ENCODE measurements around the gene ADGRA3.

Gene ADGRA3

GRCh38 chr4:22454955-22455354, 60.9 kb downstream of the ADGRA3 start:
- H3K9me2 ChIP-seq (replicated peaks; ENCODE audit: low read depth, low read length): no peaks in the 10 kb centered on the region
- no peaks in the 10 kb centered on the region for H4K20me1 ChIP-seq (ENCODE audit: insufficient read depth, low read length, poor library complexity, severe bottlenecking)
- H3K36me3 ChIP-seq (ENCODE audit: insufficient read depth, low read length): peaks cover 12% of the 10 kb centered on the region; the same call in 1 of the 2 replicates
- TF ChIP-seq, protein P1, sequence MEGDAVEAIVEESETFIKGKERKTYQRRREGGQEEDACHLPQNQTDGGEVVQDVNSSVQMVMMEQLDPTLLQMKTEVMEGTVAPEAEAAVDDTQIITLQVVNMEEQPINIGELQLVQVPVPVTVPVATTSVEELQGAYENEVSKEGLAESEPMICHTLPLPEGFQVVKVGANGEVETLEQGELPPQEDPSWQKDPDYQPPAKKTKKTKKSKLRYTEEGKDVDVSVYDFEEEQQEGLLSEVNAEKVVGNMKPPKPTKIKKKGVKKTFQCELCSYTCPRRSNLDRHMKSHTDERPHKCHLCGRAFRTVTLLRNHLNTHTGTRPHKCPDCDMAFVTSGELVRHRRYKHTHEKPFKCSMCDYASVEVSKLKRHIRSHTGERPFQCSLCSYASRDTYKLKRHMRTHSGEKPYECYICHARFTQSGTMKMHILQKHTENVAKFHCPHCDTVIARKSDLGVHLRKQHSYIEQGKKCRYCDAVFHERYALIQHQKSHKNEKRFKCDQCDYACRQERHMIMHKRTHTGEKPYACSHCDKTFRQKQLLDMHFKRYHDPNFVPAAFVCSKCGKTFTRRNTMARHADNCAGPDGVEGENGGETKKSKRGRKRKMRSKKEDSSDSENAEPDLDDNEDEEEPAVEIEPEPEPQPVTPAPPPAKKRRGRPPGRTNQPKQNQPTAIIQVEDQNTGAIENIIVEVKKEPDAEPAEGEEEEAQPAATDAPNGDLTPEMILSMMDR (conservative IDR thresholded peaks at IDR 0.05; ENCODE audit: low read length): no peak
- TF ChIP-seq EZH2phosphoT487 (IDR thresholded peaks at IDR 0.05; ENCODE audit: borderline replicate concordance): no peak
- no peaks in the 10 kb centered on the region for H3K79me2 ChIP-seq (ENCODE audit: insufficient read depth, low read length)
- no peak overlapping the region for H3K4me2 ChIP-seq (ENCODE audit: low read depth, low read length, poor library complexity, severe bottlenecking)
- no peaks in the 10 kb centered on the region for H3K27me3 ChIP-seq (ENCODE audit: insufficient read depth, low read length, poor library complexity, severe bottlenecking)
- H3F3A ChIP-seq (ENCODE audit: low read depth): no peaks in the 10 kb centered on the region
- H3K4me1 ChIP-seq (ENCODE audit: insufficient read depth, low read length, poor library complexity, severe bottlenecking): no peaks in the 10 kb centered on the region
- no peak overlapping the region for H3K9ac ChIP-seq (ENCODE audit: low read depth, low read length, poor library complexity, severe bottlenecking)
- no peaks in the 10 kb centered on the region for H3K9me3 ChIP-seq (ENCODE audit: insufficient read depth, low read depth, low read length)
- no peak overlapping the region for H3K4me3 ChIP-seq (ENCODE audit: low read length, poor library complexity, severe bottlenecking)
- no peak overlapping the region for H2AFZ ChIP-seq (ENCODE audit: low read length)

- peaks cover 10% of the 10 kb centered on the region; the same call in 1 of the 2 replicates for H3K36me3 ChIP-seq (ENCODE audit: insufficient read depth, low read length)
- no peaks in the 10 kb centered on the region for H3K4me1 ChIP-seq (ENCODE audit: insufficient read depth, low read length, poor library complexity, severe bottlenecking)
- no peak overlapping the region for H3K4me3 ChIP-seq (ENCODE audit: low read length, poor library complexity, severe bottlenecking)
These were observed 61.5 kb downstream of the ADGRA3 start for GRCh38 chr4:22454216-22454838.

GRCh38 chr4:22444813-22445212, 71.1 kb downstream of the ADGRA3 start:
- TF ChIP-seq, protein P1 (conservative IDR thresholded peaks at IDR 0.05; ENCODE audit: low read length): no peak
- no peak for TF ChIP-seq EZH2phosphoT487 (IDR thresholded peaks at IDR 0.05; ENCODE audit: borderline replicate concordance)
- H3F3A ChIP-seq (ENCODE audit: low read depth): no peaks in the 10 kb centered on the region
- no peak overlapping the region for H2AFZ ChIP-seq (ENCODE audit: low read length)
- H3K9me2 ChIP-seq (replicated peaks; ENCODE audit: low read depth, low read length): no peaks in the 10 kb centered on the region
- H3K79me2 ChIP-seq (ENCODE audit: insufficient read depth, low read length): no peaks in the 10 kb centered on the region
- H3K4me3 ChIP-seq (ENCODE audit: low read length, poor library complexity, severe bottlenecking): no peak overlapping the region
- H3K9ac ChIP-seq (ENCODE audit: low read depth, low read length, poor library complexity, severe bottlenecking): no peak overlapping the region
- no peaks in the 10 kb centered on the region for H3K27me3 ChIP-seq (ENCODE audit: insufficient read depth, low read length, poor library complexity, severe bottlenecking)
- H3K9me3 ChIP-seq (ENCODE audit: insufficient read depth, low read depth, low read length): no peaks in the 10 kb centered on the region
- no peak overlapping the region for H3K4me2 ChIP-seq (ENCODE audit: low read depth, low read length, poor library complexity, severe bottlenecking)
- peaks cover 61% of the 10 kb centered on the region for H3K36me3 ChIP-seq (ENCODE audit: insufficient read depth, low read length)
- no peaks in the 10 kb centered on the region for H4K20me1 ChIP-seq (ENCODE audit: insufficient read depth, low read length, poor library complexity, severe bottlenecking)
- no peaks in the 10 kb centered on the region for H3K4me1 ChIP-seq (ENCODE audit: insufficient read depth, low read length, poor library complexity, severe bottlenecking)

More at GRCh38 chr4:22454216-22454838, 61.5 kb downstream of the ADGRA3 start:
- Histone ChIP-seq H3K9me3 (ENCODE audit: insufficient read depth, low read depth, low read length) (no peaks in the 10 kb centered on the region), H3K79me2 (ENCODE audit: insufficient read depth, low read length) (no peaks in the 10 kb centered on the region), H3K9me2 (replicated peaks; ENCODE audit: low read depth, low read length) (no peaks in the 10 kb centered on the region), H2AFZ (ENCODE audit: low read length) (no peak overlapping the region), H3K27me3 (ENCODE audit: insufficient read depth, low read length, poor library complexity, severe bottlenecking) (no peaks in the 10 kb centered on the region), H3F3A (ENCODE audit: low read depth) (no peaks in the 10 kb centered on the region), H3K9ac (ENCODE audit: low read depth, low read length, poor library complexity, severe bottlenecking) (no peak overlapping the region), H3K4me2 (ENCODE audit: low read depth, low read length, poor library complexity, severe bottlenecking) (no peak overlapping the region), H4K20me1 (ENCODE audit: insufficient read depth, low read length, poor library complexity, severe bottlenecking) (no peaks in the 10 kb centered on the region)
- TF ChIP-seq, protein P1 (conservative IDR thresholded peaks at IDR 0.05; ENCODE audit: low read length): no peak
- TF ChIP-seq EZH2phosphoT487 (IDR thresholded peaks at IDR 0.05; ENCODE audit: borderline replicate concordance): no peak
